ENCODE data around the gene SYCE3. TPM values are rescaled to one million over a fixed set of nuclear protein-coding genes. Genes with fewer than 3 reads are reported as not detected.

The SYCE3 gene
- total and polyA plus RNA-seq, 9 of the 15 experiments (the other 6 are each of a cell fraction or from before 2014, with no cell fraction given): 0.56 TPM; not detected in 8

- Histone ChIP-seq H2AFZ (ENCODE audit: low read depth, low read length) (no peak overlapping the region), H3K9me1 (ENCODE audit: control insufficient read depth, insufficient read depth, low read length) (no peaks in the 10 kb centered on the region), H3K79me2 (ENCODE audit: control insufficient read depth, insufficient read depth, low read length) (peaks cover 6% of the 10 kb centered on the region; the same call in 2 of the 3 replicates), H3K36me3 (ENCODE audit: control insufficient read depth, insufficient read depth, low read length) (no peaks in the 10 kb centered on the region; the same call in 2 of the 3 replicates), H3K27ac (ENCODE audit: extremely low read depth, low read depth, low read length) (no peak overlapping the region), H3K4me1 (replicated peaks in 1 of 2; ENCODE audit: control insufficient read depth in 2 of 2, insufficient read depth in 2 of 2, low read length in 2 of 2) (peaks cover 15 to 20% of the 10 kb centered on the region in 2 experiments; a peak in 4 of 5 replicates), H3K27me3 (ENCODE audit: control insufficient read depth in 2 of 2, insufficient read depth in 2 of 2, low read length in 2 of 2) (no peaks in the 10 kb centered on the region), H4K20me1 (replicated peaks; ENCODE audit: control insufficient read depth, insufficient read depth, low read length) (no peaks in the 10 kb centered on the region), H3K9ac (ENCODE audit: insufficient read depth in 1 of 2, low read depth in 2 of 2, low read length in 2 of 2) (no peak overlapping the region), H3K4me2 (ENCODE audit: insufficient read depth, low read length) (no peak overlapping the region), H3K4me3 (no peak overlapping the region), H3K9me3 (replicated peaks; ENCODE audit: control insufficient read depth, insufficient read depth, low read depth, low read length) (no peaks in the 10 kb centered on the region)
- intact Hi-C loops (cut with micrococcal nuclease) (no loop called here), in situ Hi-C loops (cut with MboI) (no loop called here)
- ATAC-seq: no peak
- TF ChIP-seq ATF7 (IDR thresholded peaks at IDR 0.05) (peak; percentile 17; the same call in 1 of the 2 replicates), ZBTB33 (CRISPR knock-in tag; IDR thresholded peaks at IDR 0.05) (no peak), HEY1 (CRISPR knock-in tag; IDR thresholded peaks at IDR 0.05; ENCODE audit: borderline replicate concordance) (no peak), ATF3 (IDR thresholded peaks at IDR 0.05) (peak; percentile 50; the same call in 1 of the 2 replicates), ATF3 (CRISPR knock-in tag; conservative IDR thresholded peaks at IDR 0.05) (no peak), SNRNP70 (optimal IDR thresholded peaks at IDR 0.05; ENCODE audit: low read depth, low read length) (no peak), NBN (IDR thresholded peaks at IDR 0.05; ENCODE audit: low read depth) (no peak), FOXK2 (conservative IDR thresholded peaks at IDR 0.05 in 1 of 2, IDR thresholded peaks at IDR 0.05 in 1 of 2; ENCODE audit: low read depth in 2 of 2) (no peak), HMG20B (CRISPR knock-in tag; IDR thresholded peaks at IDR 0.05) (no peak)
- FAIRE-seq: no peak
- DNase-seq (ENCODE audit: extremely low read depth in 1 of 4, low spot score in 3 of 4): no peak
- ChIA-PET POLR2A (no interaction called here), CTCF (ENCODE audit: low intra/inter-chr PET ratio) (no interaction called here)
- no TSS peak for BruUV-seq (replicated peaks)
- WGBS (ENCODE audit: insufficient coverage, low coverage, missing lambda C conversion rate): 18% methylated on average over 3 of the region's 3 CpGs
Observed at GRCh38 chr22:50585238-50585637, 22.5 kb upstream of the SYCE3 start.

Data from K562 (cell line).